Neural cell (in vitro differentiated cells): ENCODE data around the gene SLC22A5. TPM values are rescaled to one million over a fixed set of nuclear protein-coding genes. Genes with fewer than 3 reads are reported as not detected.

ENCODE experiments used
- H2AFZ ChIP-seq: fragments of 200-600, 300-800 bp; sonication (generic), shearing (Covaris generic); 2 replicates; pipeline ENCODE4 v1.6.0; 2014; ENCODE audit warnings: low read depth, mild to moderate bottlenecking, antibody characterized with exemption, low read length, moderate library complexity
- H3F3A ChIP-seq: fragments of 200-600 bp; shearing (Covaris generic); 2 replicates; pipeline ENCODE4 v1.6.1; 2016; ENCODE audit warnings: mild to moderate bottlenecking, moderate library complexity, mixed read lengths, antibody characterized with exemption, low read length; ENCODE audit not compliant: insufficient read depth, poor library complexity, severe bottlenecking
- H3K27ac ChIP-seq: fragments of 200-600, 300-800 bp; sonication (generic), shearing (Covaris generic); 2 replicates; pipeline ENCODE4 v1.5.1; 2014; ENCODE audit warnings: mild to moderate bottlenecking, low read length, moderate library complexity
- H3K27me3 ChIP-seq: fragments of 300-800, 200-600 bp; sonication (generic), shearing (Covaris generic); 2 replicates; pipeline ENCODE4 v1.6.0; 2014; ENCODE audit warnings: mild to moderate bottlenecking, low read depth, low read length, moderate library complexity; ENCODE audit not compliant: insufficient read depth
- H3K36me3 ChIP-seq: fragments of 300-800, 200-600 bp; sonication (generic), shearing (Covaris generic); 2 replicates; pipeline ENCODE4 v1.5.1; 2014; ENCODE audit warnings: mild to moderate bottlenecking, antibody characterized with exemption, low read length, moderate library complexity; ENCODE audit not compliant: insufficient read depth
- H3K4me2 ChIP-seq: fragments of 300-800, 200-600 bp; sonication (generic), shearing (Covaris generic); 2 replicates; pipeline ENCODE4 v1.6.0; 2014; ENCODE audit warnings: mild to moderate bottlenecking, low read length
- H3K4me3 ChIP-seq: fragments of 300-800, 200-600 bp; sonication (generic), shearing (Covaris generic); 2 replicates; pipeline ENCODE4 v1.5.1; 2014; ENCODE audit warnings: mild to moderate bottlenecking, low read length, moderate library complexity
- H3K79me2 ChIP-seq: fragments of 200-600 bp; shearing (Covaris generic); replicated peaks from 2 replicates; pipeline ENCODE4 v1.6.0; 2014; ENCODE audit warnings: mild to moderate bottlenecking, low read length, moderate library complexity; ENCODE audit not compliant: insufficient read depth
- H3K9ac ChIP-seq: fragments of 300-800, 200-600 bp; sonication (generic), shearing (Covaris generic); 2 replicates; pipeline ENCODE4 v1.6.1; 2016; ENCODE audit warnings: mild to moderate bottlenecking, low read length, mixed read lengths
- H3K9me2 ChIP-seq: fragments of 200-600 bp; shearing (Covaris generic); 2 replicates; pipeline ENCODE4 v1.6.1; 2016; ENCODE audit warnings: mild to moderate bottlenecking, low read length, mixed read lengths; ENCODE audit not compliant: insufficient read depth
- H3K9me3 ChIP-seq: fragments of 200-600, 300-800 bp; sonication (generic), shearing (Covaris generic); 2 replicates; pipeline ENCODE4 v1.6.1; 2016; ENCODE audit warnings: mild to moderate bottlenecking, mixed run types, low read length, moderate library complexity, mixed read lengths
- H4K20me1 ChIP-seq: fragments of 200-600 bp; shearing (Covaris generic); 2 replicates; pipeline ENCODE4 v1.6.1; 2016; ENCODE audit warnings: mild to moderate bottlenecking, mixed run types; ENCODE audit not compliant: insufficient read depth
- CTCF ChIP-seq: fragments of 450-650 bp; IDR thresholded peaks from 2 replicates; pipeline ENCODE4 v1.5.1; 2014; ENCODE audit warnings: antibody characterized with exemption, mild to moderate bottlenecking, moderate library complexity; ENCODE audit not compliant: poor library complexity, severe bottlenecking
- EP300 ChIP-seq: fragments of 450-650 bp; conservative IDR thresholded peaks from 2 replicates; pipeline ENCODE4 v1.6.1; 2014; ENCODE audit warnings: antibody characterized with exemption, mild to moderate bottlenecking, moderate library complexity; ENCODE audit not compliant: poor library complexity, severe bottlenecking
- EZH2 ChIP-seq: fragments of 200-600, 300-800 bp; shearing (Covaris generic), sonication (generic); IDR thresholded peaks from 2 replicates; pipeline ENCODE4 v1.6.1; 2014; ENCODE audit warnings: antibody characterized with exemption, low read length, borderline replicate concordance, mild to moderate bottlenecking; ENCODE audit not compliant: insufficient read depth, poor library complexity, severe bottlenecking
- MXI1 ChIP-seq: fragments of 450-650 bp; conservative IDR thresholded peaks from 2 replicates; pipeline ENCODE4 v1.6.1; 2014; ENCODE audit warnings: antibody characterized with exemption, mild to moderate bottlenecking; ENCODE audit not compliant: poor library complexity, severe bottlenecking
- POLR2AphosphoS5 ChIP-seq: IDR thresholded peaks from 2 replicates; pipeline ENCODE4 v1.6.1; 2012
- RAD21 ChIP-seq: fragments of 450-650 bp; conservative IDR thresholded peaks from 2 replicates; pipeline ENCODE4 v1.6.1; 2014; ENCODE audit warnings: antibody characterized with exemption, mild to moderate bottlenecking, moderate library complexity
- SMC3 ChIP-seq: fragments of 450-650 bp; conservative IDR thresholded peaks from 2 replicates; pipeline ENCODE4 v1.6.1; 2014; ENCODE audit warnings: antibody characterized with exemption, mild to moderate bottlenecking, moderate library complexity; ENCODE audit not compliant: poor library complexity
- TAF1 ChIP-seq: IDR thresholded peaks from 2 replicates; pipeline ENCODE4 v1.6.1; 2012; ENCODE audit warnings: low read depth
- polyA plus RNA-seq: library from polyadenylated mRNA; depleted of rRNA; stranded (reverse); fragments of >200 nt; gene quantifications from 2 replicates; pipeline ENCODE4 v1.2.3, GENCODE V29; 2014
- TF ChIP-seq, protein P1 (sequence below): IDR thresholded peaks from 2 replicates; pipeline ENCODE4 v1.6.1; 2012; ENCODE audit warnings: borderline replicate concordance

Gene SLC22A5
- polyA plus RNA-seq, 1 donor from 2014 or later = 5.5 TPM

DNA sequence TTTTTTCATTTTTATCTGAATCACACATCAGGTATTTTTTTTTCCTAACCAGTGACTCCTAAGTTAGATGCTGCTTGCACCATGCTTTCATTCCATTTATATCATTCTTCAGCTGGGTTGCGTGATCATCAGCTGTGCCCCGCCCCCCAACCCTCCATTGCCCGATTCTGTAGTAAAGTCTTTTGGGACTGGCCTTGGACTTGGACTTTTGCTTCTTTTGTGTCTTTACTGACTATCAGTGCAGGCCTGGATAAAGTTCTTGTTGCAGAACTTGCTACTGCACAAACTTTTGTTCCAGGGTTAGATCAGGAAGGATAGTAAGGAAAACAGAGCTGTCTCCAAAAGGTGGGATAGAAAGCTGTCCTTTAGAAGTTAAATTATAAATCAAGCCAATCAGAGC is 38.5 kb downstream of the SLC22A5 start:
- H3K9ac ChIP-seq = no peak overlapping the region
- no peak overlapping the region for H3K4me2 ChIP-seq
- H3K27ac ChIP-seq = no peak overlapping the region
- H3K4me3 ChIP-seq = no peak overlapping the region
- H2AFZ ChIP-seq = no peak overlapping the region
- no peaks in the 10 kb centered on the region for H4K20me1 ChIP-seq
- no peaks in the 10 kb centered on the region for H3K9me2 ChIP-seq
- H3K36me3 ChIP-seq = no peaks in the 10 kb centered on the region
- H3K9me3 ChIP-seq = no peaks in the 10 kb centered on the region
- TF ChIP-seq SMC3 = no peak
- no peaks in the 10 kb centered on the region for H3K27me3 ChIP-seq
- H3F3A ChIP-seq = no peaks in the 10 kb centered on the region
- no peaks in the 10 kb centered on the region for H3K79me2 ChIP-seq

DNA sequence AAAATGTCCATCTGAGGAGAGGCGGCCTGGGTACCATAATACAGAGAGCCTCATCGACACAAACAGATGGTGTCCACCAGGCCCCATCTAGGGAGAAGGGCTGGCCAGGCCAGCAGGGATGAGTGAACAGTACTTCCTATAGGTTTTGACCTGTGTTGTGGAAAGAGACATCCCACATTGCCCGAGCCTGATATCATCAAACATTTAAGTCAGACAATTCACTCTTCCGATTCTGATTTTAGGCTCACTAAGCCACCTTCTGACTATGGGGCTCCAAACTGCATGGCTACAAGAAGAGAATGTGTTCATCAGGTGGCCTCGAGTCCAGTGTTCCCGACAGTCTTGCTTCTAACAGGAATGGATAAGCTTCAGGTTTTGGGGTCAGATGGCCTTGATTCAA is 38.9 kb downstream of the SLC22A5 start:
- Histone ChIP-seq H3K79me2 (no peaks in the 10 kb centered on the region), H2AFZ (no peak overlapping the region), H3K27ac (no peak overlapping the region), H3K4me2 (no peak overlapping the region), H3K9ac (no peak overlapping the region), H3K4me3 (no peak overlapping the region), H3K36me3 (no peaks in the 10 kb centered on the region), H3F3A (no peaks in the 10 kb centered on the region), H3K9me2 (no peaks in the 10 kb centered on the region), H3K9me3 (no peaks in the 10 kb centered on the region), H4K20me1 (no peaks in the 10 kb centered on the region), H3K27me3 (no peaks in the 10 kb centered on the region)
- TF ChIP-seq MXI1 (no peak), TAF1 (no peak), RAD21 (no peak), SMC3 (no peak), CTCF (no peak), POLR2AphosphoS5 (no peak), EZH2 (no peak), EP300 (no peak)
- TF ChIP-seq, protein P1, sequence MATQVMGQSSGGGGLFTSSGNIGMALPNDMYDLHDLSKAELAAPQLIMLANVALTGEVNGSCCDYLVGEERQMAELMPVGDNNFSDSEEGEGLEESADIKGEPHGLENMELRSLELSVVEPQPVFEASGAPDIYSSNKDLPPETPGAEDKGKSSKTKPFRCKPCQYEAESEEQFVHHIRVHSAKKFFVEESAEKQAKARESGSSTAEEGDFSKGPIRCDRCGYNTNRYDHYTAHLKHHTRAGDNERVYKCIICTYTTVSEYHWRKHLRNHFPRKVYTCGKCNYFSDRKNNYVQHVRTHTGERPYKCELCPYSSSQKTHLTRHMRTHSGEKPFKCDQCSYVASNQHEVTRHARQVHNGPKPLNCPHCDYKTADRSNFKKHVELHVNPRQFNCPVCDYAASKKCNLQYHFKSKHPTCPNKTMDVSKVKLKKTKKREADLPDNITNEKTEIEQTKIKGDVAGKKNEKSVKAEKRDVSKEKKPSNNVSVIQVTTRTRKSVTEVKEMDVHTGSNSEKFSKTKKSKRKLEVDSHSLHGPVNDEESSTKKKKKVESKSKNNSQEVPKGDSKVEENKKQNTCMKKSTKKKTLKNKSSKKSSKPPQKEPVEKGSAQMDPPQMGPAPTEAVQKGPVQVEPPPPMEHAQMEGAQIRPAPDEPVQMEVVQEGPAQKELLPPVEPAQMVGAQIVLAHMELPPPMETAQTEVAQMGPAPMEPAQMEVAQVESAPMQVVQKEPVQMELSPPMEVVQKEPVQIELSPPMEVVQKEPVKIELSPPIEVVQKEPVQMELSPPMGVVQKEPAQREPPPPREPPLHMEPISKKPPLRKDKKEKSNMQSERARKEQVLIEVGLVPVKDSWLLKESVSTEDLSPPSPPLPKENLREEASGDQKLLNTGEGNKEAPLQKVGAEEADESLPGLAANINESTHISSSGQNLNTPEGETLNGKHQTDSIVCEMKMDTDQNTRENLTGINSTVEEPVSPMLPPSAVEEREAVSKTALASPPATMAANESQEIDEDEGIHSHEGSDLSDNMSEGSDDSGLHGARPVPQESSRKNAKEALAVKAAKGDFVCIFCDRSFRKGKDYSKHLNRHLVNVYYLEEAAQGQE = no peak

DNA sequence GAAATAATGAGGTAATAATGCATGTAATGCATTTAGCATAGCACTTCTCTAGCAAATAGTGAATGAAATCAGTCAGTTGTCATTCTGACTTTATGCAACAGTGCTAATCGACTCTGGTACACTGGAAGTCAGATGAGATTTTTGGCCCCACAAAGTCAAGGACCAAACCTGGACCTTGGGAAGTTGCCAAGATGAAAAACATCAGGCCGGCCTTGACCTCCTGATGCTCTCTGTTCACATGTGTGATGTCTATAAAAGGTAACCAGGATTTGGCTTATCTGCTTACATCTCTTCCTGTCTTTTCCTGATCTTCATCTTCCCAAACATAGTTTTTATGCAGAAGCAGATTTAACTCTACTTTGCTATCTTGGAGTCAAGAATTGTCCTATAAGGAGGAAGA is 39.5 kb downstream of the SLC22A5 start:
- TF ChIP-seq EP300 (no peak), RAD21 (no peak), POLR2AphosphoS5 (no peak), EZH2 (no peak), CTCF (no peak), TAF1 (no peak), SMC3 (no peak), MXI1 (no peak)
- TF ChIP-seq, protein P1 = no peak
- H3K27ac ChIP-seq = no peak overlapping the region
- no peaks in the 10 kb centered on the region for H3K9me3 ChIP-seq
- H3K9me2 ChIP-seq = no peaks in the 10 kb centered on the region
- no peak overlapping the region for H3K4me3 ChIP-seq
- H3K27me3 ChIP-seq = no peaks in the 10 kb centered on the region
- H3K9ac ChIP-seq = no peak overlapping the region
- no peaks in the 10 kb centered on the region for H3K79me2 ChIP-seq
- H4K20me1 ChIP-seq = no peaks in the 10 kb centered on the region
- H3K4me2 ChIP-seq = no peak overlapping the region
- no peaks in the 10 kb centered on the region for H3K36me3 ChIP-seq
- H2AFZ ChIP-seq = no peak overlapping the region
- H3F3A ChIP-seq = no peaks in the 10 kb centered on the region
